ENCODE data around the gene PIGA. TPM values are rescaled to one million over a fixed set of nuclear protein-coding genes. Genes with fewer than 3 reads are reported as not detected.

The PIGA gene
- polyA plus RNA-seq, 3 donors, result 6.3 to 36.1 (median 6.4) TPM

GRCh38 chrX:15382813-15383212, 47.5 kb upstream of the PIGA start:
- H3K4me3 Mint-ChIP-seq, result no peak overlapping the region
- no peak overlapping the region for H3K27ac ChIP-seq (ENCODE audit: low read depth in 1 of 2, low read length in 2 of 2)
- H3K9me3 ChIP-seq (replicated peaks in 1 of 2; ENCODE audit: control insufficient read depth in 1 of 2, insufficient read depth in 1 of 2, low read length in 2 of 2), result no peaks in the 10 kb centered on the region
- no peaks in the 10 kb centered on the region for H4K20me1 ChIP-seq (ENCODE audit: insufficient read depth, low read length)
- H3K36me3 ChIP-seq (replicated peaks in 1 of 2; ENCODE audit: control insufficient read depth in 1 of 2, insufficient read depth in 2 of 2, low read length in 2 of 2), result no peaks in the 10 kb centered on the region
- no peaks in the 10 kb centered on the region for H3K4me1 Mint-ChIP-seq
- H3K79me2 ChIP-seq (ENCODE audit: insufficient read depth, low read length), result no peaks in the 10 kb centered on the region
- no CpG with 5 or more reads among the region's 8 CpGs for WGBS (ENCODE audit: insufficient coverage)
- H3K9me3 Mint-ChIP-seq, result peaks cover 0 to 2% (median 0%) of the 10 kb centered on the region in 7 donors
- H3K9ac ChIP-seq (ENCODE audit: insufficient read depth, low read length, poor library complexity, severe bottlenecking), result no peak overlapping the region
- peaks cover 0 to 34% of the 10 kb centered on the region in 2 donors for H3K27me3 ChIP-seq (ENCODE audit: control insufficient read depth in 2 of 2, insufficient read depth in 2 of 2, low read length in 2 of 2)
- H3K27me3 Mint-ChIP-seq (ENCODE audit: low read depth in 3 of 3), result peaks cover 0 to 30% (median 2%) of the 10 kb centered on the region in 3 donors
- no peak overlapping the region for H2AFZ ChIP-seq (ENCODE audit: insufficient read depth, low read depth, low read length, poor library complexity, severe bottlenecking)
- no peaks in the 10 kb centered on the region for H3K36me3 Mint-ChIP-seq
- intact Hi-C loops (cut with micrococcal nuclease), result no loop called here
- no peak for TF ChIP-seq CTCF (IDR thresholded peaks at IDR 0.05)
- no peak for DNase-seq
- no peak overlapping the region for H3K4me2 ChIP-seq (replicated peaks; ENCODE audit: extremely low read depth, low read length, poor library complexity, severe bottlenecking)
- H3K27ac Mint-ChIP-seq, result no peak overlapping the region
- H3K4me1 ChIP-seq (ENCODE audit: control insufficient read depth in 1 of 2, insufficient read depth in 2 of 2, low read length in 2 of 2), result no peaks in the 10 kb centered on the region
- no peak overlapping the region for H3K4me3 ChIP-seq (replicated peaks in 1 of 3; ENCODE audit: low read depth in 2 of 3, low read length in 3 of 3)

GRCh38 chrX:15376956-15377355, 41.6 kb upstream of the PIGA start:
- no peak for TF ChIP-seq CTCF (IDR thresholded peaks at IDR 0.05)
- H4K20me1 ChIP-seq (ENCODE audit: insufficient read depth, low read length), result no peaks in the 10 kb centered on the region
- peaks cover 0 to 13% (median 2%) of the 10 kb centered on the region in 3 donors for H3K27me3 Mint-ChIP-seq (ENCODE audit: low read depth in 3 of 3)

More at GRCh38 chrX:15376956-15377355, 41.6 kb upstream of the PIGA start:
- Mint-ChIP-seq H3K4me1 (no peaks in the 10 kb centered on the region), H3K9me3 (peaks cover 0 to 3% (median 2%) of the 10 kb centered on the region in 7 donors), H3K27ac (no peak overlapping the region), H3K4me3 (no peak overlapping the region), H3K36me3 (no peaks in the 10 kb centered on the region)
- H3K36me3 ChIP-seq (replicated peaks in 1 of 2; ENCODE audit: control insufficient read depth in 1 of 2, insufficient read depth in 2 of 2, low read length in 2 of 2), result no peaks in the 10 kb centered on the region
- no peaks in the 10 kb centered on the region for H3K79me2 ChIP-seq (ENCODE audit: insufficient read depth, low read length)
- H3K4me3 ChIP-seq (replicated peaks in 1 of 3; ENCODE audit: low read depth in 2 of 3, low read length in 3 of 3), result no peak overlapping the region
- intact Hi-C loops (cut with micrococcal nuclease), result no loop called here
- H3K27me3 ChIP-seq (ENCODE audit: control insufficient read depth in 2 of 2, insufficient read depth in 2 of 2, low read length in 2 of 2), result peaks cover 0 to 29% of the 10 kb centered on the region in 2 donors
- no CpG with 5 or more reads among the region's 1 CpG for WGBS (ENCODE audit: insufficient coverage)
- no peak overlapping the region for H3K9ac ChIP-seq (ENCODE audit: insufficient read depth, low read length, poor library complexity, severe bottlenecking)
- H3K9me3 ChIP-seq (replicated peaks in 1 of 2; ENCODE audit: control insufficient read depth in 1 of 2, insufficient read depth in 1 of 2, low read length in 2 of 2), result no peaks in the 10 kb centered on the region
- H3K27ac ChIP-seq (ENCODE audit: low read depth in 1 of 2, low read length in 2 of 2), result no peak overlapping the region
- no peaks in the 10 kb centered on the region for H3K4me1 ChIP-seq (ENCODE audit: control insufficient read depth in 1 of 2, insufficient read depth in 2 of 2, low read length in 2 of 2)
- H3K4me2 ChIP-seq (replicated peaks; ENCODE audit: extremely low read depth, low read length, poor library complexity, severe bottlenecking), result no peak overlapping the region
- no peak overlapping the region for H2AFZ ChIP-seq (ENCODE audit: insufficient read depth, low read depth, low read length, poor library complexity, severe bottlenecking)
- DNase-seq, result no peak

Measured in CD14-positive monocyte (primary cell).